ENCODE results near the gene SMARCA5. TPM values are rescaled to one million over a fixed set of nuclear protein-coding genes. Genes with fewer than 3 reads are reported as not detected.

SMARCA5 gene
- total RNA-seq, 2 experiments from 2014 or later, result 64.2 to 64.4 TPM

GRCh38 chr4:143564472-143564871, 51.0 kb downstream of the SMARCA5 start:
- Histone ChIP-seq H3K36me3 (ENCODE audit: insufficient read depth, low read length) (no peaks in the 10 kb centered on the region), H3K27me3 (ENCODE audit: control insufficient read depth in 1 of 2, insufficient read depth in 2 of 2, low read length in 2 of 2) (no peaks in the 10 kb centered on the region), H3K4me1 (ENCODE audit: insufficient read depth, low read length) (peaks cover 6% of the 10 kb centered on the region), H3K9me3 (ENCODE audit: control insufficient read depth in 1 of 2, insufficient read depth in 1 of 2, low read length in 2 of 2) (no peaks in the 10 kb centered on the region), H3K27ac (ENCODE audit: low read depth in 1 of 2, low read length in 2 of 2) (no peak overlapping the region), H3K4me3 (ENCODE audit: low read length) (no peak overlapping the region)
- TF ChIP-seq CTCF (IDR thresholded peaks at IDR 0.05), result no peak
- POLR2A ChIA-PET, result no interaction called here
- H3K4me3 Mint-ChIP-seq, result no peak overlapping the region
- H3K4me1 Mint-ChIP-seq (ENCODE audit: low read depth), result peaks cover 16% of the 10 kb centered on the region
- no peaks in the 10 kb centered on the region for H3K27me3 Mint-ChIP-seq
- DNase-seq, result no peak
- CTCF ChIA-PET, result no interaction called here
- intact Hi-C loops (cut with DNase I, micrococcal nuclease), result no loop called here
- ATAC-seq (ENCODE audit: poor library complexity), result no peak
- peaks cover 9% of the 10 kb centered on the region for H3K36me3 Mint-ChIP-seq (ENCODE audit: low read depth)
- no peak overlapping the region for H3K27ac Mint-ChIP-seq
- H3K9me3 Mint-ChIP-seq, result no peaks in the 10 kb centered on the region

- ChIA-PET CTCF (no interaction called here), POLR2A (no interaction called here)
- no peak overlapping the region for H3K27ac Mint-ChIP-seq
- no peaks in the 10 kb centered on the region for H3K27me3 Mint-ChIP-seq
- DNase-seq (no peak), ATAC-seq (ENCODE audit: poor library complexity) (no peak)
- no peak overlapping the region for H3K4me3 Mint-ChIP-seq
- intact Hi-C loops (cut with DNase I, micrococcal nuclease), result no loop called here
- TF ChIP-seq CTCF (IDR thresholded peaks at IDR 0.05), result no peak
- Histone ChIP-seq H3K4me3 (ENCODE audit: low read length) (no peak overlapping the region), H3K4me1 (ENCODE audit: insufficient read depth, low read length) (no peaks in the 10 kb centered on the region), H3K27me3 (ENCODE audit: control insufficient read depth in 1 of 2, insufficient read depth in 2 of 2, low read length in 2 of 2) (no peaks in the 10 kb centered on the region), H3K36me3 (ENCODE audit: insufficient read depth, low read length) (peaks cover 3% of the 10 kb centered on the region), H3K9me3 (ENCODE audit: control insufficient read depth in 1 of 2, insufficient read depth in 1 of 2, low read length in 2 of 2) (peaks cover 0 to 3% of the 10 kb centered on the region in 2 experiments), H3K27ac (ENCODE audit: low read depth in 1 of 2, low read length in 2 of 2) (no peak overlapping the region)
- peaks cover 9% of the 10 kb centered on the region for H3K36me3 Mint-ChIP-seq (ENCODE audit: low read depth)
- H3K9me3 Mint-ChIP-seq, result no peaks in the 10 kb centered on the region
- no peaks in the 10 kb centered on the region for H3K4me1 Mint-ChIP-seq (ENCODE audit: low read depth)
Observed at GRCh38 chr4:143575331-143575730, 61.8 kb downstream of the SMARCA5 start.

GRCh38 chr4:143581331-143581946, 67.9 kb downstream of the SMARCA5 start:
- H3K27me3 ChIP-seq (ENCODE audit: control insufficient read depth in 1 of 2, insufficient read depth in 2 of 2, low read length in 2 of 2), result no peaks in the 10 kb centered on the region
- ChIA-PET POLR2A (interaction anchor here (0.6 kb wide), 1 partner anchor 27 kb away, joined by 3 read pairs; no protein-coding TSS in a partner anchor), CTCF (no interaction called here)
- TF ChIP-seq CTCF (IDR thresholded peaks at IDR 0.05), result no peak
- no peak overlapping the region for H3K4me3 ChIP-seq (ENCODE audit: low read length)
- intact Hi-C loops (cut with DNase I, micrococcal nuclease), result no loop called here
- H3K9me3 ChIP-seq (ENCODE audit: control insufficient read depth in 1 of 2, insufficient read depth in 1 of 2, low read length in 2 of 2), result peaks cover 9 to 23% of the 10 kb centered on the region in 2 experiments
- H3K27ac ChIP-seq (ENCODE audit: low read depth in 1 of 2, low read length in 2 of 2), result no peak overlapping the region
- Mint-ChIP-seq H3K4me3 (no peak overlapping the region), H3K36me3 (ENCODE audit: low read depth) (no peaks in the 10 kb centered on the region), H3K4me1 (ENCODE audit: low read depth) (no peaks in the 10 kb centered on the region), H3K27ac (no peak overlapping the region), H3K9me3 (peaks cover 11% of the 10 kb centered on the region), H3K27me3 (no peaks in the 10 kb centered on the region)
- ATAC-seq (ENCODE audit: poor library complexity), result no peak
- no peak for DNase-seq
- H3K4me1 ChIP-seq (ENCODE audit: insufficient read depth, low read length), result no peaks in the 10 kb centered on the region
- H3K36me3 ChIP-seq (ENCODE audit: insufficient read depth, low read length), result no peaks in the 10 kb centered on the region
